GM21515 (cell line): ENCODE results near the gene IFNL2.
"Not testable (repeated sequence)": the region's sequence is repeated elsewhere in the genome, so short reads cannot be mapped to it uniquely, and the experiment has no call there.

Experiments
- ATAC-seq: cut with Tn5 transposase; IDR thresholded peaks from one replicate; pipeline ENCODE4 v1.9.1; 2021; ENCODE audit not compliant: unreplicated experiment

IFNL2 gene

DNA sequence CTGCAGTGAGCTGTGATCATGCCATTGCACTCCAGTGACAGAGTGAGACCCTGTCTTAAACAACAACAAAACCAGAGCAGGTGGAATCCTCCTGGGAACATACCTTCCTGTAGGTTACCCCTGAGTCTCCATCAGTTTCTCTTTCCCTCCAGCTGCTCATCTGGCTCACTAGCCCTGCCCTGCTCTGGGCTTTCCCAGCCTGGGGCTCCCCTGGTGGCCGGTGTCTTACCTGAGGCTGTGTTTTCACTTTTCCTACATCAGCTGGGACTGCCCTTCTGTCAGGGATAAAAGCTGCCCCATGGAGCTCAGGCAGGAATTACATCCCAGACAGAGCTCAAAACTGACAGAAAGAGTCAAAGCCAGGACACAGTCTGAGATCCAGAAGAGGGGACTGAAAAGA, at the start of gene IFNL2:
TSS of gene IFNL2 (plus strand) at position 312 of the 400 bp plus-strand sequence. CDS start 173 bp downstream, outside the sequence.
- not testable (repeated sequence) for ATAC-seq

DNA sequence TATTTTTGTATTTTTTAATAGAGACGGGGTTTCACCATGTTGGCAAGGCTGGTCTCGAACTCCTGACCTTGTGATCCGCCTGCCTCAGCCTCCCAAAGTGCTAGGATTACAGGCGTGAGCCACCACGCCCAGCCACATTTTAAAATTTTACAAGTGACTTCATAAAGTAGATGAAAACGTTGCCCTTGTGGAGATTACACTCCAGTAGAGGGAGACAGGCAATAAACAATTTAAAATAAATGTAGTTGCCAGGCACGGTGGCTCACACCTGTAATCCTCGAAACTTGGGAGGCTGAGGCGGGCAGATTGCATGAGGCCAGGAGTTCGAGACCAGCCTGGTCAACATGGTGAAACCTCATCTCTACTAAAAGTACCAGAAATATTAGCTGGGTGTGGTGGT, 49.1 kb upstream of the IFNL2 start:
- ATAC-seq: not testable (repeated sequence)

DNA sequence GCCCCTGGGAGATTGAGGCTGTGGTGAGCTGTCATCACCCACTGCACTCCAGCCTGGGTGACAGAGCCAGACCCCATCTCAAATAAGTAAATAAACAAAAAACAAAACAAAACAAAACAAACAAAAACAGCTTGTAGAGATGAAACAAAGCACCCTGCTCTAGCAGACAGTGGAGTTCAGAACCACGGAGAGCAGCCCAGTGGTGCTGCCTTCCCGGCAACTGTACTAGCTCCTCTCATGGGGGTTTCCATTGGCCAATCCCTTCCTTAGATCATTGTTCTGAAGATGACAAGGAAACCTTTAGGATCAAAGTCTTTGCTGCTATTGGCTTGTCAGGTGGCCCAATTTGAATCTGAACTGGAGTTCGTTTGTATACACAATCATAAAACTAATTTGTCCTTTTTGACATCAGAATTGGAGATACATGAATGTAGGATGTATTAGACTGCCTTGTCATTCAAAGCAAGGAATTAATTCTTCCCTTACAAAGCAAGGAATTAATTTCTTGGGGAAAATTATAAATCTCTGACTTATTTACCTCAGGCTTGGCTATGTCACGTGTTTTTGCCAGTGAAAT, 44.4 kb upstream of the IFNL2 start:
- ATAC-seq: no peak

DNA sequence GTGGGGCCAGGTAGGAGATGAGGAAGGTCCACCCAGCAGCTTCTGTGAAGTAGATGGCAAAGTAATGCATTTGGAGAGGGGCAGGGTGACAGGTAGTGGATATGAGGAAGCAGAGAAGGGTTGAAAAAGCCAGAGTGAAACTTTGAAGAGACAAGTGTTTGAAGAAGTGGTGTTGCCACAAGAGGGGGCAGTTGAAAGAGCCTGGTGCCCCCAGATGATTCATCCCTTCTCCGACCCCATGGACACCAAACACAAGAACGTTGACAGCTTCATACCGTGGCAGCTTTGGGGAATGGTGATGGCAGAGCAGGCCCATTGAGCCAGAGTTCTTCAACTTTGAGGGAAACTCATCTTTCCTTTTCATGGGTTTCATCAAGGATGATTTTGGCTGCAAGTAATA, 43.3 kb upstream of the IFNL2 start:
- ATAC-seq: no peak

DNA sequence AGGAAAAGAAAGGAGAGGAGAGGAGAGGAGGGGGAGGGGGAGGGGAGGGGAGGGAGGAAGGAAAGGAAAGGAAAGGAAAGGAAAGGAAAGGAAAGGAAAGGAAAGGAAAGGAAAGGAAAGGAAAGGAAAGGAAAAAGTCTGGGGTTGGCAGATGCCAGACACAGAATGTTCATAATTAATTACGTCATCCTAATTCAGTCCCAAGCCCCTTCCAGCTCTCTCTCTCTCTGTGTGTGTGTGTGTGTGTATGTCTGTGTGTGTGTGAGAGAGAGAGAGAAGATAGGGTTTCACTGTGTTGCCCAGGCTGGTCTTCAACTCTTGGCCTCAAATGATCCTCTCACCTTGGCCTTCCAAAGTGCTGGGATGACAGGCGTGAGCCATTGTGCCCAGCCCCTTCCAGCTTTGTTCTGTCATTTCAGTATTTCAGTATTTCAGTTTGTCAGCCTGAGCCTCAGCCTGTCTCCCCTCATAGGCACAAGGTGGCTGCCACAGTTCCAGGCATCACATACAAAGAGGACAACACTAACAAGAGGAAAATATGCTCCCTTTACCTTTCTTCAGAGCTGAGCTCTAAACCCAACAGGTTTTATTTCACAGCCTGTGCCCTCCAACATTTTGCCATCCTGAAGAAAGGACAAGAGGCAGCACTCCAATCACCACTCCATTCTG, 38.0 kb upstream of the IFNL2 start:
- ATAC-seq: no peak

DNA sequence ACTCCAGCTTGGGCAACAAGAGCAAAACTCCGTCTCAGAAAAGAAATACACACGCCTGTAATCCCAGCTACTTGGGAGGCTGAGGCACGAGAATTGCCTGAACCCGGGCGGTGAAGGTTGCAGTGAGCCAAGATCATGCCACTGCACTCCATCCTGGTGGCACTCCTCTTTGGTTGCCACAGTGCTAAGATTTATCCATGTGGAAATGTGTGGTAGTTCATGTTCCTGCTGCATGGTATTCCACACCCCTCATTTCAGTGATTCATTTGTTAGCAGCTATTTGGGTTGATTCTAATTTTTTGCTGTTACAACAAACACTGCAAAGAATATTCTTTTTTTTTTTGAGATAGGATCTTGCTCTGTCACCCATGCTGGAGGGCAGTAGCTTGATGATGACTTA, 35.5 kb upstream of the IFNL2 start:
- no peak for ATAC-seq

DNA sequence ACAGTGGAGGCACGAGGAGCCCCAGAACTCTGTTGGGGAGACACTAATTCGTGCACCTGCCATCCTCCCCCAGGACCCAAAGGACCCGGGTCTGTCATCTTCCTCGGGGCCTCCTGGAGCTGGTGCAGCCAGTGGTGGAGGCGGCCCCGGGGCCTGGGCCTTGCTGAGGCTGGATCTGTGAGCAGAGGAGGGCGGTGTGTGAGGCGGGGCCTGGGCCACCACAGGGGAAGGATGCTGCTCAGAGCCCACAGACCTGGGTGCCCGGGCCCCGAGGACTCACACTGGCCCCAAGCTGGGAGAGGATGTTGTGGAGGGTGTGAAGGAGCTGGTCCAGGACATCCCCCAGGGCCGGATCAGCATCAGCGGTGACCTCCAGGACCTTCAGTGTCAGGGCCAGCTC, 31.7 kb upstream of the IFNL2 start:
- no peak for ATAC-seq

DNA sequence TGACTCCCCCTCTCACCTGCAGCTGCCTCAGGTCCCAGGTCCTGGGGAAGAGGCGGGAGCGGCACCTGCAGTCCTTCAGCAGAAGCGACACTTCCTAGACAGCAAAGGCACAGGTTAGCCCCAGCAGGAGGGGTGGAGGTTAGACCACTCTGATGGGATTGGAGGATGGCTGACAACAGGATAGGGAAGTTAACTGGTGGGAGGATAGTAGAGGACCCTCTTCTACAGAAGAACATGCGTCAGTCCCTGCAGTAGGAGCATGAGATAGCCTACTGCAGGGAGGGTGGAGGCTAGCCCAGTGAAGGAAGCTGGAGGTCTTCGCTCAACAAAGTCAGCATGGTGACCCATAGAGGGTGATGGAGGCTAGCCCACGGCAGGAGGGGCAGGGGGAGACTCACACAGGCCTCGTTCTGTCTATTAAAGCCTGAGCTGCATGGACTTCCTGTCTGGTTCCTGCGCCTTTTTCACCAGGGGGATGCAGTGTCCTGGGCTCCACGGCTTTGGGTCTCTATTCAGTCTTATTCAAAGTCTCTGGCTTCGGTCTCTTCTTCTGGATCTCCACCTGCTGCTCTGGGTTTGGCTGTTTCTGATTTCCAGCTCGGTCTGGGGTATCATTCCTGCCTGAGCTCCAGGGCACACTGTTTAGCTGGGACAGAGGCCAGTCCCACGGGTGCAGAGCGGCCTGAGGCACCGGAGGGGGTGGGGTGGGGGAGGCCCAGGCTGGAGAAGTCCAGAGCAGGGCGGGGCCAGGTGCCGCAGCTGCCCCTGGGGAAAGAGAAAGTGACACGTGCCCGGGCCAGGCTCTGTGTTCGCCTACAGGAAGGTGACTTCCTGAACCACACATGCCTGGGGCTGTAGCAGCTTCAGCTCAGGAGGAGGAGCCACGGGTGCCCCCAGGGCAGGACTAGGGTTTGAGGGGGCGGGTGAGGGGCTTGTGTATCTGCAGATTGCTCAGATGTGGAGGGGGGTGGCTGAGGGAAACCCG, 30.7 kb upstream of the IFNL2 start:
- ATAC-seq: no peak

DNA sequence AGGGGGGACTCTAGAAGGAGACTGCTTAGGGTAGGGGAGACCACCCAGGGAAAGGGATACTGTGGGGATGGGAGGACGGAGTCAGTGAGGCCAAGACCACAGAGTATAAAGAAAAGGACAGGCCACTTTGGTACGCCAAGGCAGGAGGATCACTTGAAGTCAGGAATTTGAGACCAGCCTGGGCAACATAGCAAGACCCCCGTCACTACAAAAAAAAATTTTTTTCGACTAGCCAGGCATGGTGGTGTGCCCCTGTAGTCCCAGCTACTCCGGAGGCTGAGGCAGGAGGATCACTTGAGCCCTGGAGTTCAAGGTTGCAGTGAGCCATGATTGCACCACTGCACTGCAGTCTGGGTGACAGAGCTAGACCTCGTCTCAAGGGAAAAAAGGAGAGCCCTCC, 30.0 kb upstream of the IFNL2 start:
- no peak for ATAC-seq

DNA sequence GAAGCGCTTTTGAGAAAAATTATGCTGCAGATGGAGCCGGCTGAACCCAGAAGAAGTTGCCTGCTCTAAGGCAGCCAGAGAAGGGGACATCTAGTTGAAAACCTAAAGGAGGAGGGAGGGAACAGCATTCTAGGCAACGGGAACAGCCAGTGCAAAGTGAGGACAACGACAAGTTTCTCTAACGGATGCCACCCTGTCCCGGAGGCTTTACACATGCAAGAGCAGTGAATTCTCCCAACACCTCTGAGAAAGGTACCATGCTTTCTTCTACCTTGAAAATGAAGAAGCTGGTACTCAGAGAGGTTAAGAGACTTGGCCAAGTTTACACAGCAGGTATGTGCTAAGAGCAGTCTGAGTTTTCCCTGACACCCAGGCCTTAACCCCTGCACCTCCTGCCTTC, 29.3 kb upstream of the IFNL2 start:
- ATAC-seq: no peak

DNA sequence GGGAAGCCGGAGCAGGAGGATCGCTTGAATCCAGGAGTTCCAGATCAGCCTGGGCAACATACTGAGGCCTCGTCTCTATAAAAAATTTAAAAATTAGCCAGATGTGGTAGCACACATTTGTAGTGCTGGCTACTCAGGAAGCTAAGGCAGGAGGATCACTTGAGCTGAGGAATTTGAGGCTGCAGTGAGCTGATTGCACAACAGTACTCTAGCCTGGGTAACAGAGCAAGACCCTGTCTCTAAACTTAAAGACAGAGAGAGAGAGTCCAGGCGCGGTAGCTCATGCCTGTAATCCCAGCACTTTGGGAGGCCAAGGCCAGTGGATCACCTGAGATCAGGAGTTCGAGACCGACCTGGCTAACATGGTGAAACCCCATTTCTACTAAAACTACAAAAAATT, 27.8 kb upstream of the IFNL2 start:
- no peak for ATAC-seq

DNA sequence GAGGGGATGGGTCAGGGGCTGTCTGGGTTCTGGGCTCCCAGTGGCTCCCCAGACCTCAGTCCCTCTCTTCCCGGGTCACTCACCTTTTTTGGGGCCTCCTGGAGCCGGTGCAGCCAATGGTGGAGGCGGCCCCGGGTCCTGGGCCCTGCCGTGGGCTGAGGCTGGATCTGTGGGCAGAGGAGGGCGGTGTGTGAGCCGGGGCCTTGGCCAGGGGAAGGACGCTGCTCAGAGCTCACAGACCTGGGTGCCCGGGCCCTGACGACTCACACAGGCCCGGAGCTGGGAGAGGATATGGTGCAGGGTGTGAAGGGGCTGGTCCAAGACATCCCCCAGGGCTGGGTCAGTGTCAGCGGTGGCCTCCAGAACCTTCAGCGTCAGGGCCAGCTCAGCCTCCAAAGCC, 24.5 kb upstream of the IFNL2 start:
- not testable (repeated sequence) for ATAC-seq

DNA sequence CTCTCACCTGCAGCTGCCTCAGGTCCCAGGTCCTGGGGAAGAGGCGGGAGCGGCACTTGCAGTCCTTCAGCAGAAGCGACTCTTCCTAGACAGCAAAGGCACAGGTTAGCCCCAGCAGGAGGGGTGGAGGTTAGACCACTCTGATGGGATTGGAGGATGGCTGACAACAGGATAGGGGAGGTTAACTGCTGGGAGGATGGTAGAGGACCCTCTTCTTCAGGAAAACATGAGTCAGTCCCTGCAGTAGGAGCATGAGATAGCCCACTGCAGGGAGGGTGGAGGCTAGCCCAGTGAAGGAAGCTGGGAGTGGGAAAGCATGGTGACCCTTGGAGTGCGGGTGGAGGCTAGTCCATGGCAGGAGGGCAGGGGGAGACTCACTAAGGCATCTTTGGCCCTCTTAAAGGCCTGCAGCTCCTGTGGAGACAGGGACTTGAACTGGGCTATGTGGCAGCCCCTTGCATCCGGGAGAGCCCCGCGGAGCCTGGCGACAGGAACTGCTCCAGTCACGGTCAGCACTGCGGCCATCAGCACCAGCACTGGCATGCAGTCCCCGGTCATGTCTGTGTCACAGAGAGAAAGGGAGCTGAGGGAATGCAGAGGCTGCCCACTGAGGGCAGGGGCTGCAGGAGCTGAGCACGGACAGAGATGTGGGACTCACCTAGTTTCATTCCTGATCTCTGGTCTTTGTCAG, 23.6 kb upstream of the IFNL2 start, which contains the start of gene IFNL3:
TSS of gene IFNL3 (minus strand) at position 597 of the 691 bp plus-strand sequence. CDS start at position 558, 39 bp downstream.
- ATAC-seq: not testable (repeated sequence)

DNA sequence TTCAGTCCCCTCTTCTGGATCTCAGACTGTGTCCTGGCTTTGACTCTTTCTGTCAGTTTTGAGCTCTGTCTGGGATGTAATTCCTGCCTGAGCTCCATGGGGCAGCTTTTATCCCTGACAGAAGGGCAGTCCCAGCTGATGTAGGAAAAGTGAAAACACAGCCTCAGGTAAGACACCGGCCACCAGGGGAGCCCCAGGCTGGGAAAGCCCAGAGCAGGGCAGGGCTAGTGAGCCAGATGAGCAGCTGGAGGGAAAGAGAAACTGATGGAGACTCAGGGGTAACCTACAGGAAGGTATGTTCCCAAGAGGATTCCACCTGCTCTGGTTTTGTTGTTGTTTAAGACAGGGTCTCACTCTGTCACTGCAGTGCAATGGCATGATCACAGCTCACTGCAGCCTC, 23.0 kb upstream of the IFNL2 start:
- not testable (repeated sequence) for ATAC-seq

DNA sequence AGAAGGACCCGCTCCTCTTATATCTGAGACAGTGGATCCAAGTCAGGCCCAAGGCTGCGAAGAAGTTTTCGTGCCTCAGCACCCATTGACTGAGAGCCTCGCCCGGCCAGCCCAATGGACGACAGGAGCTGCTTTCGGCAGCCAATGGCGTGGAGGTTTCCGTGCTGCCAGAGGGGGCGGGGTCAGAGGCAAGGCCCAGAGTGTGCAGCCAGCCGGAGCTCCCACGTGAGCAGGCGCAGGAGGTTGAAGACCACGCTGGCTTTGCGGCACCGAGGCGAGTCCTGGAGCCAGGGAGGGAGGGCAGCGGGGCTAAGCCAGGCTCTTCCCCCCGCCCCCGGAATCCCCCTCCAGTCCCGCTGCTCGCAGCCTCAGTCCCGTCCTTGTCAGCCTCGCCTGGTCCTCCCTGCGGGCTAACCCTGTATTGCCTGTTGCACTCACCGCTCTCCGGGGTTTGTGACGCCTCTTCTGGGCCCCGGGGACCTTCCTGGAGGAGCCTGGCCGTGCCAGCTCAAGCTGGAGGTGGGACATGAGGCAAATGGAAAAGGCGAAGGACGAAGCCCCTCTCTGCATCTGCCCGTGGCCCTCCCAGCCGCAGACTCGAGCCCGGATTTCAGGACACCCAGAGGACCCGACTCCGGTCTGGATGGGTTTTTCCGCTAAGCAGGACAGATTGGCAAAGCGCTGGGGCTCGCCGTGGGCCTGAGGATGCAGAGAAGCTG, 21.1 kb upstream of the IFNL2 start:
- no peak for ATAC-seq

DNA sequence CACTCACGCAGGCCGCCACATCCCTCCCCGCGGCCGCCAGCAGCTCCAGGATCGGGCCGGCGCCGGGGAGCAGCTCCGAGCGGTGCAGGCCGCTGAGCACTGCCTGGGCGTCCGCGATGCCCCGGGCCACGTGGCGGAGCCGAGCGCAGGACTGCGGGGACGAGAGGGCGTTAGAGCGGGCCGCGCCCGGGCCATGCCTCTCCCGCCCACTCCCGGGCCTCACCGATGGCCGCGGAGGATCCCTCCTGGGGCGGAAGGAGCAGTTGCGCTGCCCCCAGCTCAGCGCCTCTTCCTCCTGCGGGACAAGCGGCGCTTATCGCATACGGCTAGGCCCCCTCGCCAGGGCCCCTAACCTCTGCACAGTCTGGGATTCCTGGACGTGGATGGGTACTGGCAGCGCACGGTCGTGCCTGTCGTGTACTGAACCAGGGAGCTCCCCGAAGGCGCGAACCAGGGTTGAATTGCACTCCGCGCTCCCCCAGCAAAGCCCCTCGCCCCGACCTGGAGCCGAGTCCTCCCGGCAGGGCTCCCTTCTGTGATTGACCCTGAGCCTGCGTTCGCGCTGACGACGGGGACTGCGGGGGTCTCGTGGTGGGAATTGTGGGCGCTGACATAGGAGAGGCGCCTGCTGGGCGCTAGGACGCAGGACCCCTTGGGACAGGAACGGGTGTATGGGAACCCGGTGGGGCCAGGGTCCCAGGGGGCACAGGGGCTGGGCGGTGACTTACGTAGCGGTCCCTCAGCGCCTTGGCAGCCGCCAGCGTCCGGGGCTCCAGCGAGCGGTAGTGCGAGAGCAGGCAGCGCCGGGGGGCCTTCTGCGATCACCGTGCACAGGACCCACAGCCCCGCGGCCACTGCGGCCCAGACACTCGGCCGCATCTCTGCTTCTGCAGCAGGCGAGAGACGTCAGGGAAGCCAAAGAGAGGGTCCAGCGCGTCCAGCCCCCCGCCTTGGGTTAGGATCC, 20.2 kb upstream of the IFNL2 start:
- ATAC-seq: no peak

DNA sequence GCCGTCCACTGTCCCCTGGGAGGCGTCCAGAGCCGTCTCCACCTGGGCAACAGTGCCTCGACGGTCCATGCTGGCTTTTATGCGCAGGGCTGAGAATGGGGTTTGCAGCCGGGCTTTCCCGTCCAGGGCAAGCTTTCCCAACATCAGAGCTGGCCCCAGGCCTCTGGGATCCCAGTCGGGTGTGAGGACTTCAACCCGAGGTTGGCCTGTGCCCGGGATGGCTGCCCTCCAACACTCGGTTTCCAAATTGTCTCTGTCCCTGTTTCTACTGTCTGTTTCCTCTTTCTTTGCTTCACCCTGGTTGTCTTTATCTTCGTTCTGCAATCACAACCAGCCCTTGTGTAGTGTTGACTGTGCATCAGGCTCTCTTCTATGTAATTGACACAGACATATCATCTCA, 19.4 kb upstream of the IFNL2 start, which contains the start of gene IFNL4:
TSS of gene IFNL4 (minus strand) at position 51 of the 400 bp plus-strand sequence.
- ATAC-seq: no peak

DNA sequence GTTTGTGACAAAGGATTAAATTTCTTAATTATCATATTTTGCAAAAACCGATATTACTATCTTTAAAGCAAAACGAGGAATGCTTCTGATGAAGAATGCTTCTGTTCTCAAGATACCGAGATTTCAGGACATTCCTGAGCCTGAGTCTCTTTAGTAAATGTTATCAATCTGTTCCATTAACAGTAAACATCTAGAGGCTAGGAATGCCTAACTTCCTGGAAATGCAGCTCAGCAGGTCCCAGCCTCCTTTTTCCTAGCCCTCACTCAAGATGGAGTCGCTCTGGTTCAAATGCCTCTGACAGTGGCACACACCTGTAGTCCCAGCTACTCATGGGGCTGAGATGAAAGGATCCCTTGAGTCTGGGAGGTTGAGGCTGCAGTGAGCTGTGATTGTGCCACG, 17.1 kb upstream of the IFNL2 start:
- ATAC-seq: no peak

DNA sequence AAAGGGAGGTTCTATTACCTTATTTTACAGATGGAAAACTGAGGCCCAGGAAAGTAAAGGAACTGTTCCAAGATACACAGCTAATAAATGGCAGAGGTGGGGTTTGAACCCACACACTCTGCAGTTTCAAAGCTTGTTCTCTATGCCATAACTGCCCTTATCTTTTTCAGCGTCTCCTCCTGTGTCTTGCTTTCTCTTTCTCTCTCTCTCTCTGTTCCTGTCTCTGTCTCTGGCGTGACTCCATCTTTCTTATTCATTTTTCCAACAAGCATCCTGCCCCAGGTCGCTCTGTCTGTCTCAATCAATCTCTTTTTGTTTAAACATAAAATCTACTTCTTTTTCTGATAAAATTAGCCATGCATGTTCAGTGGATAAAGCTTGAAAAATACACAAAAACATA, 16.4 kb upstream of the IFNL2 start:
- ATAC-seq: no peak
